Calu3 (cell line): Measurements from ENCODE around the gene ZNF285. TPM values are rescaled to one million over a fixed set of nuclear protein-coding genes. Genes with fewer than 3 reads are reported as not detected.

Experiments used
- BruUV-seq: library from RNA; stranded (reverse); fragments of 400-500 nt; replicated peaks from 2 replicates; lab custom pipeline; 2021; lab: Mats Ljungman, UMichigan
- CTCF ChIA-PET: fragments of 300-600 bp; sonication (Branson Sonifier 250); formaldehyde crosslinking; loops from one replicate; lab custom pipeline; 2022; ENCODE audit warnings: antibody characterized with exemption; lab: Charles Lee
- DNase-seq: peaks from one replicate; pipeline ENCODE4 v3.0.0; 2022
- H3K27ac Mint-ChIP-seq: one replicate; pipeline ENCODE4 v1.8.0; 2022; ENCODE audit warnings: mixed read lengths; ENCODE audit not compliant: unreplicated experiment
- H3K27me3 Mint-ChIP-seq: one replicate; pipeline ENCODE4 v1.8.0; 2022; ENCODE audit warnings: mixed read lengths; ENCODE audit not compliant: unreplicated experiment
- H3K36me3 Mint-ChIP-seq: one replicate; pipeline ENCODE4 v1.8.0; 2022; ENCODE audit warnings: mild to moderate bottlenecking, moderate library complexity, mixed read lengths; ENCODE audit not compliant: insufficient read depth, unreplicated experiment
- H3K4me1 Mint-ChIP-seq: one replicate; pipeline ENCODE4 v1.8.0; 2022; ENCODE audit warnings: mild to moderate bottlenecking, low read depth, mixed read lengths; ENCODE audit not compliant: unreplicated experiment
- H3K4me3 Mint-ChIP-seq: one replicate; pipeline ENCODE4 v1.8.0; 2022; ENCODE audit warnings: mild to moderate bottlenecking, low read depth, moderate library complexity, mixed read lengths; ENCODE audit not compliant: unreplicated experiment
- H3K9me3 Mint-ChIP-seq: one replicate; pipeline ENCODE4 v1.8.0; 2022; ENCODE audit warnings: low read depth, mixed read lengths; ENCODE audit not compliant: unreplicated experiment
- intact Hi-C: fragments of 100-400 bp; cut with micrococcal nuclease; formaldehyde crosslinking; loops from one replicate; pipeline ENCODE4 v1.10.0; 2022; ENCODE audit not compliant: unreplicated experiment
- total RNA-seq: library from RNA; stranded (reverse); gene quantifications from 2 replicates; pipeline ENCODE4 v1.2.3, GENCODE V29; 2022
- TF ChIP-seq, protein P1 (sequence below): fragments of 200-600 bp; IDR thresholded peaks from one replicate; pipeline ENCODE4 v1.8.0; 2022; ENCODE audit warnings: antibody characterized with exemption; ENCODE audit not compliant: unreplicated experiment

The ZNF285 gene
- total RNA-seq, 1 experiment from 2014 or later: 5.8 TPM

DNA sequence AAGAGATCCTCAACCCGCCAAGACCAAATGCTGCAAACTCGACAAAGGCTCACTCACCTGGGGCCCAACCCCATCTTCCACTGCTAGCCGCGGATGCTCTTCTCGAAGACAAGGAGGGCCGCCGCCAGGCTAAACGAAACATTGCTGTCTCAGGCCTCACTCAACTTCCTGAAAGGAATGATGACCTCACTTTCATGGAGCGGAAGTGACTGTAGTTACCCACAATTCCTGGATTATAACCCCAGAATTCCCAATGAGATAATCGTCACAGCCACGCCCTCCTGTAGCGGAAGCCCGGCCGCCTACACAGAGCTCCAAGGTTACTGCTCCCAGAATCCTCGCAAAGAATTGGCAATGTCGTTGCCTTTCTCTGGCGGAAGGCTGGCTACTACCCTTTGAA, 34.4 kb downstream of the ZNF285 start:
- Mint-ChIP-seq H3K4me1 (no peaks in the 10 kb centered on the region), H3K4me3 (no peak overlapping the region), H3K27ac (no peak overlapping the region), H3K36me3 (no peaks in the 10 kb centered on the region), H3K9me3 (peaks cover under 1% of the 10 kb centered on the region), H3K27me3 (peaks cover 10% of the 10 kb centered on the region)
- CTCF ChIA-PET: no interaction called here
- no peak for DNase-seq
- TF ChIP-seq, protein P1, sequence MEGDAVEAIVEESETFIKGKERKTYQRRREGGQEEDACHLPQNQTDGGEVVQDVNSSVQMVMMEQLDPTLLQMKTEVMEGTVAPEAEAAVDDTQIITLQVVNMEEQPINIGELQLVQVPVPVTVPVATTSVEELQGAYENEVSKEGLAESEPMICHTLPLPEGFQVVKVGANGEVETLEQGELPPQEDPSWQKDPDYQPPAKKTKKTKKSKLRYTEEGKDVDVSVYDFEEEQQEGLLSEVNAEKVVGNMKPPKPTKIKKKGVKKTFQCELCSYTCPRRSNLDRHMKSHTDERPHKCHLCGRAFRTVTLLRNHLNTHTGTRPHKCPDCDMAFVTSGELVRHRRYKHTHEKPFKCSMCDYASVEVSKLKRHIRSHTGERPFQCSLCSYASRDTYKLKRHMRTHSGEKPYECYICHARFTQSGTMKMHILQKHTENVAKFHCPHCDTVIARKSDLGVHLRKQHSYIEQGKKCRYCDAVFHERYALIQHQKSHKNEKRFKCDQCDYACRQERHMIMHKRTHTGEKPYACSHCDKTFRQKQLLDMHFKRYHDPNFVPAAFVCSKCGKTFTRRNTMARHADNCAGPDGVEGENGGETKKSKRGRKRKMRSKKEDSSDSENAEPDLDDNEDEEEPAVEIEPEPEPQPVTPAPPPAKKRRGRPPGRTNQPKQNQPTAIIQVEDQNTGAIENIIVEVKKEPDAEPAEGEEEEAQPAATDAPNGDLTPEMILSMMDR: no peak
- intact Hi-C loops: no loop called here
- no TSS peak for BruUV-seq

DNA sequence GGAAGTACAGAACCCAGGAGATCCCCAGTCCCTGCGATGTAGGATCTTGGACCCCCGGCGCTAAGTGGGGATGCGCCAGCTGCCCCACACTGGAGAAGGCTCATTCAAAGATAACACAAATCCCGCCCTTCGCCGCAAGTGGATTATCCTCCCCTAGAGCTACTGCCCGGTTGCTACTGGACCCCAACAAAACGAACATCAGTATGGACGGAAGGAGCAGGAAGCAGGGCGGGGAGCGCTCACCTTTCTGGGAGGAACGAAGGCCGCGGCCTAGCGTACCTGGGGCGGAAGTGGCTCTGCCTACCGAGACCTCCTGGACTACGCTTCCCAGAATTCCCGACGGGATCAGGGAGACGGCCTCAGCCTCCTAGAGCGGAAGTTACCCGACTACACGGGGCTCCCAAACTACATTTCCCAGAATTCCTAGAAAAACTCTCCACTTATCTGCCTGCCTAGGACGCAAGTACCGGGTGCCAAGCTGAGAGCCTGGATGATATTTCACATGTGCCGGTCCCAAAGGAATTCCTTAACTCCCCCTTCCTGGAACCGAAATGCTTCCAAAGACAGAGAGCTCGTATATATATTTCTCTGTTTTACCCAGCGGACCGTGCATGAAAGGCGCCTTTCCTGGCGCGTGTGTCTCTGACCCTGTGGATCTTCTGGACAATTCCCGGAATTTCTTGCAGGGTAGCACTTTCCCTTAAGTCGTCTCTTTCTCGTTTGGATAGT, 44.9 kb downstream of the ZNF285 start, which contains the start of gene ZNF112:
Gene ZNF112 (minus strand): TSS at position 298 of the 729 bp plus-strand sequence. CDS start 16,141 bp downstream, outside the sequence.
- intact Hi-C loops: loop anchor here (2.0 kb wide), 1 partner anchor 44 kb away; the partner anchor contains the start of gene ZNF285
- no TSS peak for BruUV-seq
- CTCF ChIA-PET: no interaction called here
- H3K9me3 Mint-ChIP-seq: peaks cover 9% of the 10 kb centered on the region
- H3K4me3 Mint-ChIP-seq: peak within 1 kb of the TSS; percentile 76
- no peaks in the 10 kb centered on the region for H3K4me1 Mint-ChIP-seq
- H3K27me3 Mint-ChIP-seq: no peaks in the 10 kb centered on the region
- TF ChIP-seq, protein P1: no peak
- H3K36me3 Mint-ChIP-seq: peaks cover 17% of the 10 kb centered on the region
- H3K27ac Mint-ChIP-seq: peak within 1 kb of the TSS; percentile 79
- peak; percentile 94 for DNase-seq

DNA sequence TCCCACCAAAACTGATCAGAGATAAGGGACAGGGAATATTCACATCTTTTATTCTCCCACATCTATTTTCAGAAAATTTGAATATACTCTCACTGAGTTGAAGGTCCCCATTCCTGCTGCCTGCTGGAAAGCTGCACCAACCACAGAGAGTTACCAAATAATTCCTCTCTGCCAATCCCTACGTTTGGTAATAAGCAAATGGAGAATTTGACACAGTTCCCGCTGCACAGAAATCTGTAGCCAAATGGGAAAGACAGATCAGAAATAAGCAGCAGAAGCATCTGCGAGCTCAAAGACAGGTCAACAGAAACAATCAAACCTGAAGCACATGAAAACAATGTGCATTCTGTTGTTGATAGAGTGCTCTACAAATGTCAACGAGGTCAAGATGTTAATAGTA, 54.9 kb downstream of the ZNF285 start:
- TF ChIP-seq, protein P1: no peak
- CTCF ChIA-PET: no interaction called here
- H3K27me3 Mint-ChIP-seq: no peaks in the 10 kb centered on the region
- intact Hi-C loops: no loop called here
- H3K4me1 Mint-ChIP-seq: no peaks in the 10 kb centered on the region
- H3K9me3 Mint-ChIP-seq: peaks cover 15% of the 10 kb centered on the region
- no peaks in the 10 kb centered on the region for H3K36me3 Mint-ChIP-seq
- H3K4me3 Mint-ChIP-seq: no peak overlapping the region
- H3K27ac Mint-ChIP-seq: no peak overlapping the region
- no TSS peak for BruUV-seq
- DNase-seq: no peak

DNA sequence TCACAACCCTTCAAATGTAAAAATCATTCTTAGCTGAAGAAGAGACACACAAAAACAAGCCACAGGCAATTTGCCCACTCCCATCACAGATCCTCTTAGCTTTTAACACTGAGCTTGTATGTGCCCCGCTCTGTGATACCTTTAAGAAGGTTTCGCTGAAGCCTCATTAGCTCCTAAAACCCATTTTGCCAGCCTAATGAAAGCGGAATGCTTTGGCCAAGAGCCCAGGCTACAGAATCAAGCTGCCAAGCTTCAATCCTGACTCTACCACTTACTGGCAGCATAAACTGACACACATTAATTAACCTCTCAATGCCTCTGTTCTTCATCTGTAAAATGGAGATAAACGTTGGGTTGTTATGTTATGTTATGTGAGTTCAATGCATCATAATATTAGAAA, 55.4 kb downstream of the ZNF285 start:
- no peak for DNase-seq
- no peak overlapping the region for H3K4me3 Mint-ChIP-seq
- peaks cover 18% of the 10 kb centered on the region for H3K9me3 Mint-ChIP-seq
- H3K27ac Mint-ChIP-seq: no peak overlapping the region
- CTCF ChIA-PET: no interaction called here
- TF ChIP-seq, protein P1: no peak
- intact Hi-C loops: no loop called here
- no TSS peak for BruUV-seq
- no peaks in the 10 kb centered on the region for H3K27me3 Mint-ChIP-seq
- H3K36me3 Mint-ChIP-seq: no peaks in the 10 kb centered on the region
- no peaks in the 10 kb centered on the region for H3K4me1 Mint-ChIP-seq
